HepG2 (cell line): ENCODE results near the gene SGCE. TPM values are rescaled to one million over a fixed set of nuclear protein-coding genes. Genes with fewer than 3 reads are reported as not detected.

ENCODE experiments used
- ARNTL ChIP-seq: sonication (generic); formaldehyde crosslinking; IDR thresholded peaks from 2 replicates; pipeline ENCODE4 v1.4.0; 2020; ENCODE audit warnings: mild to moderate bottlenecking, missing genetic modification reagents
- CBFB ChIP-seq: sonication (generic); formaldehyde crosslinking; IDR thresholded peaks from 2 replicates; pipeline ENCODE4 v1.4.0; 2020; ENCODE audit warnings: missing genetic modification reagents
- CENPT ChIP-seq: sonication (generic); formaldehyde crosslinking; IDR thresholded peaks from 2 replicates; pipeline ENCODE4 v1.8.0; 2022; ENCODE audit warnings: low read depth, mild to moderate bottlenecking, moderate library complexity, missing genetic modification reagents
- EHMT2 ChIP-seq: fragments of 200-600 bp; sonication (generic); IDR thresholded peaks from 2 replicates; pipeline ENCODE4 v1.7.0; 2017; ENCODE audit warnings: antibody characterized with exemption, low read depth, low read length, borderline replicate concordance
- ELF3 ChIP-seq: IDR thresholded peaks from 2 replicates; pipeline ENCODE4 v1.6.1; 2016; ENCODE audit warnings: missing genetic modification reagents, missing compliant biosample characterization
- ESRRA ChIP-seq: sonication (generic); formaldehyde crosslinking; IDR thresholded peaks from 2 replicates; pipeline ENCODE4 v1.5.1; 2020; ENCODE audit warnings: mild to moderate bottlenecking, low read depth, missing genetic modification reagents
- GATA4 ChIP-seq: sonication (generic); IDR thresholded peaks from 2 replicates; pipeline ENCODE4 v1.6.1; 2016; ENCODE audit warnings: antibody characterized with exemption, low read depth, borderline replicate concordance
- GPN1 ChIP-seq: sonication (generic); formaldehyde crosslinking; IDR thresholded peaks from 2 replicates; pipeline ENCODE4 v1.5.1; 2020; ENCODE audit warnings: missing genetic modification reagents, borderline replicate concordance
- HMG20B ChIP-seq: conservative IDR thresholded peaks from 2 replicates; pipeline ENCODE4 v1.6.1; 2016; ENCODE audit warnings: missing genetic modification reagents, missing compliant biosample characterization
- ISL2 ChIP-seq: sonication (generic); formaldehyde crosslinking; IDR thresholded peaks from 2 replicates; pipeline ENCODE4 v1.5.0; 2020; ENCODE audit warnings: missing genetic modification reagents
- MTA3 ChIP-seq: sonication (generic); formaldehyde crosslinking; IDR thresholded peaks from 2 replicates; pipeline ENCODE4 v1.4.0; 2020; ENCODE audit warnings: missing genetic modification reagents
- PHF21A ChIP-seq: sonication (generic); formaldehyde crosslinking; IDR thresholded peaks from 2 replicates; pipeline ENCODE4 v1.5.0; 2020; ENCODE audit warnings: mild to moderate bottlenecking, missing genetic modification reagents
- PHF5A ChIP-seq: IDR thresholded peaks from one replicate; pipeline ENCODE4 v1.6.1; 2018; ENCODE audit warnings: low read depth, missing genetic modification reagents; ENCODE audit not compliant: unreplicated experiment
- RBFOX2 ChIP-seq: fragments of 200-400 bp; formaldehyde crosslinking; IDR thresholded peaks from 2 replicates; pipeline ENCODE4 v1.6.1; 2017; ENCODE audit warnings: low read depth, mild to moderate bottlenecking, low read length
- REL ChIP-seq: sonication (generic); formaldehyde crosslinking; conservative IDR thresholded peaks from 2 replicates; pipeline ENCODE4 v1.8.0; 2022; ENCODE audit warnings: mild to moderate bottlenecking, missing genetic modification reagents, moderate library complexity
- RXRA ChIP-seq: sonication (generic); formaldehyde crosslinking; IDR thresholded peaks from 2 replicates; pipeline ENCODE4 v1.5.1; 2020; ENCODE audit warnings: missing genetic modification reagents
- RXRB ChIP-seq: IDR thresholded peaks from 2 replicates; pipeline ENCODE4 v1.6.1; 2016; ENCODE audit warnings: borderline replicate concordance, missing genetic modification reagents, missing compliant biosample characterization
- SMAD1 ChIP-seq: sonication (generic); formaldehyde crosslinking; IDR thresholded peaks from 2 replicates; pipeline ENCODE4 v1.4.0; 2020; ENCODE audit warnings: missing genetic modification reagents, low read depth, mild to moderate bottlenecking, borderline replicate concordance
- SOX5 ChIP-seq: IDR thresholded peaks from 2 replicates; pipeline ENCODE4 v1.6.1; 2016; ENCODE audit warnings: borderline replicate concordance
- SRSF9 ChIP-seq: fragments of 200-400 bp; formaldehyde crosslinking; IDR thresholded peaks from 2 replicates; pipeline ENCODE4 v1.6.1; 2018; ENCODE audit warnings: borderline replicate concordance, mild to moderate bottlenecking, low read depth, low read length; ENCODE audit not compliant: insufficient read depth, poor library complexity, severe bottlenecking
- SRY ChIP-seq: sonication (generic); formaldehyde crosslinking; IDR thresholded peaks from 2 replicates; pipeline ENCODE4 v1.8.0; 2022; ENCODE audit warnings: mild to moderate bottlenecking, missing genetic modification reagents
- TAF1 ChIP-seq: sonication (generic); formaldehyde crosslinking; IDR thresholded peaks from 2 replicates; pipeline ENCODE4 v1.4.0; 2020; ENCODE audit warnings: missing genetic modification reagents
- TGIF2 ChIP-seq: IDR thresholded peaks from 2 replicates; pipeline ENCODE4 v1.6.1; 2016; ENCODE audit warnings: control low read depth, missing compliant biosample characterization
- ZBTB8A ChIP-seq: sonication (generic); formaldehyde crosslinking; IDR thresholded peaks from 2 replicates; pipeline ENCODE4 v1.4.0; 2020; ENCODE audit warnings: mild to moderate bottlenecking, low read depth, missing genetic modification reagents, borderline replicate concordance
- ZNF138 ChIP-seq: sonication (generic); formaldehyde crosslinking; IDR thresholded peaks from 2 replicates; pipeline ENCODE4 v1.5.0; 2020; ENCODE audit warnings: mild to moderate bottlenecking, low read depth, missing genetic modification reagents
- ZNF326 ChIP-seq: sonication (generic); formaldehyde crosslinking; IDR thresholded peaks from 2 replicates; pipeline ENCODE4 v1.4.0; 2020; ENCODE audit warnings: missing genetic modification reagents, borderline replicate concordance
- ZNF878 ChIP-seq: sonication (generic); formaldehyde crosslinking; IDR thresholded peaks from 2 replicates; pipeline ENCODE4 v1.8.1; 2023; ENCODE audit warnings: mild to moderate bottlenecking, missing genetic modification reagents, moderate library complexity
- ZSCAN9 ChIP-seq: IDR thresholded peaks from 2 replicates; pipeline ENCODE4 v1.6.1; 2016; ENCODE audit warnings: borderline replicate concordance
- polyA plus RNA-seq, 8 experiments: library from polyadenylated mRNA; depleted of rRNA in 3 of 8; stranded (reverse) in 7 of 8; unstranded in 1 of 8; fragments of >200 nt; fragmentation: Illumina TruSeq in 4 of 8; extraction: Trizol in 4 of 8; gene quantifications; 2 replicates each; pipeline versions ENCODE4 v1.2.1 to v1.2.3, GENCODE V29; 2011 to 2016; ENCODE audit warnings: low read depth in 4 of 8, missing spikeins in 1 of 8, mixed read lengths in 1 of 8; ENCODE audit not compliant: insufficient read depth in 1 of 8
- total RNA-seq, 5 experiments: library from RNA; depleted of rRNA; stranded (reverse); fragments of >200 nt; fragmentation: Illumina TruSeq; extraction: Trizol; gene quantifications; 2 replicates each; pipeline ENCODE4 v1.2.3, GENCODE V29; 2016; ENCODE audit warnings: low read depth in 1 of 5
- TF ChIP-seq, protein P1 (sequence below), 2 experiments: sonication (generic) in 1 of 2; formaldehyde crosslinking in 1 of 2; IDR thresholded peaks; 2 replicates each; pipeline versions ENCODE4 v1.6.1 to v1.9.0; 2014 to 2022; ENCODE audit warnings: antibody characterized with exemption in 1 of 2, borderline replicate concordance in 1 of 2, inconsistent platforms in 1 of 2, low read depth in 1 of 2, missing genetic modification reagents in 1 of 2

SGCE gene
- total and polyA plus RNA-seq, 2 of the 13 experiments (the other 11 are each of a cell fraction or from before 2014, with no cell fraction given), result 52.3 to 71.1 TPM

DNA sequence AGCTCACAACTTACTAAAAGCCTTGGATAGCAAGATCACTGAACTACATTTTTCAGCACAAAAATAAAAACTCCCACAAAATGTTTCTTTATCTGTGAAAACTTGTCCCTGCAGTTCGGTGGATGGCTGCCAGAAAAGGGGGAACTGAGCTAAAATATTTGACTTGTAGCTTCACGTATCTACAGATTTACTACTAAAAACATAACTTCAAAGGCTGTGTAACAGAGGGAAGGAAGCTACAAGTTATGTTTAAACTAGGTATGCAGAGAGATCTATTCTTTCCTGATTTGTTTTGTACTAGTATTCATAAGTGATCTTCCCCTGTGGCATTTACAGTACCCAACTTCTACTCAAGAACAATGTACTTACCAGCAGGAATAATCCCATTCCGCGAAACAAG is 25.1 kb downstream of the SGCE start (continued):
- TF ChIP-seq, protein P1, sequence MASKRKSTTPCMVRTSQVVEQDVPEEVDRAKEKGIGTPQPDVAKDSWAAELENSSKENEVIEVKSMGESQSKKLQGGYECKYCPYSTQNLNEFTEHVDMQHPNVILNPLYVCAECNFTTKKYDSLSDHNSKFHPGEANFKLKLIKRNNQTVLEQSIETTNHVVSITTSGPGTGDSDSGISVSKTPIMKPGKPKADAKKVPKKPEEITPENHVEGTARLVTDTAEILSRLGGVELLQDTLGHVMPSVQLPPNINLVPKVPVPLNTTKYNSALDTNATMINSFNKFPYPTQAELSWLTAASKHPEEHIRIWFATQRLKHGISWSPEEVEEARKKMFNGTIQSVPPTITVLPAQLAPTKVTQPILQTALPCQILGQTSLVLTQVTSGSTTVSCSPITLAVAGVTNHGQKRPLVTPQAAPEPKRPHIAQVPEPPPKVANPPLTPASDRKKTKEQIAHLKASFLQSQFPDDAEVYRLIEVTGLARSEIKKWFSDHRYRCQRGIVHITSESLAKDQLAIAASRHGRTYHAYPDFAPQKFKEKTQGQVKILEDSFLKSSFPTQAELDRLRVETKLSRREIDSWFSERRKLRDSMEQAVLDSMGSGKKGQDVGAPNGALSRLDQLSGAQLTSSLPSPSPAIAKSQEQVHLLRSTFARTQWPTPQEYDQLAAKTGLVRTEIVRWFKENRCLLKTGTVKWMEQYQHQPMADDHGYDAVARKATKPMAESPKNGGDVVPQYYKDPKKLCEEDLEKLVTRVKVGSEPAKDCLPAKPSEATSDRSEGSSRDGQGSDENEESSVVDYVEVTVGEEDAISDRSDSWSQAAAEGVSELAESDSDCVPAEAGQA (IDR thresholded peaks at IDR 0.05; ENCODE audit: low read depth), result no peak
- TF ChIP-seq, protein P1 (CRISPR knock-in tag; IDR thresholded peaks at IDR 0.05; ENCODE audit: borderline replicate concordance), result no peak
- TF ChIP-seq CENPT (CRISPR knock-in tag) (no peak), ZNF878 (no peak), ELF3 (CRISPR knock-in tag) (peak; percentile 61; the same call in 1 of the 2 replicates), GATA4 (peak; percentile 63; the same call in 1 of the 2 replicates), SOX5 (CRISPR knock-in tag) (peak; percentile 84), HMG20B (CRISPR knock-in tag) (no peak), TGIF2 (CRISPR knock-in tag) (no peak), RXRA (CRISPR knock-in tag) (no peak), TAF1 (CRISPR knock-in tag) (no peak), ZNF326 (no peak), RXRB (CRISPR knock-in tag) (peak; percentile 40; the same call in 1 of the 2 replicates), ESRRA (CRISPR knock-in tag) (no peak), REL (no peak), EHMT2 (no peak), PHF5A (no peak), ARNTL (no peak), ZNF138 (CRISPR knock-in tag) (no peak), SMAD1 (CRISPR knock-in tag) (no peak), CBFB (CRISPR knock-in tag) (no peak), SRSF9 (no peak), GPN1 (CRISPR knock-in tag) (no peak), PHF21A (CRISPR knock-in tag) (no peak), RBFOX2 (no peak), ZSCAN9 (CRISPR knock-in tag) (0 out of 2 replicates have a peak, but pooled peaks have one; percentile 32), ISL2 (CRISPR knock-in tag) (peak; percentile 85), MTA3 (CRISPR knock-in tag) (no peak), ZBTB8A (CRISPR knock-in tag) (no peak), SRY (CRISPR knock-in tag) (no peak)
